Hepatocyte (in vitro differentiated cells): ENCODE data around the gene TAF1C. TPM values are rescaled to one million over a fixed set of nuclear protein-coding genes. Genes with fewer than 3 reads are reported as not detected.

Experiments used
- DNase-seq: peaks from one replicate; pipeline ENCODE4 v3.0.0-alpha.2; 2016; ENCODE audit warnings: low spot score
- H2AFZ ChIP-seq: fragments of 200-600 bp; sonication (generic); 2 replicates; pipeline ENCODE4 v1.6.0; 2016; ENCODE audit warnings: antibody characterized with exemption, mild to moderate bottlenecking
- H3K27ac ChIP-seq: fragments of 200-600 bp; sonication (generic); 2 replicates; pipeline ENCODE4 v1.5.1; 2016; ENCODE audit warnings: mild to moderate bottlenecking
- H3K27me3 ChIP-seq: fragments of 200-600 bp; sonication (generic); 2 replicates; pipeline ENCODE4 v1.6.1; 2016
- H3K36me3 ChIP-seq: fragments of 200-600 bp; sonication (generic); replicated peaks from 2 replicates; pipeline ENCODE4 v1.5.1; 2016; ENCODE audit warnings: low read depth; ENCODE audit not compliant: insufficient read depth
- H3K4me1 ChIP-seq: fragments of 200-600 bp; sonication (generic); 2 replicates; pipeline ENCODE4 v1.5.1; 2016; ENCODE audit warnings: mild to moderate bottlenecking, moderate library complexity; ENCODE audit not compliant: insufficient read depth
- H3K4me2 ChIP-seq: fragments of 200-600 bp; sonication (generic); 2 replicates; pipeline ENCODE4 v1.6.0; 2016
- H3K4me3 ChIP-seq: fragments of 200-600 bp; sonication (generic); 2 replicates; pipeline ENCODE4 v1.5.1; 2016; ENCODE audit warnings: mild to moderate bottlenecking
- H3K79me2 ChIP-seq: fragments of 200-600 bp; sonication (generic); 2 replicates; pipeline ENCODE4 v1.6.0; 2017; ENCODE audit warnings: mild to moderate bottlenecking
- H3K9me2 ChIP-seq: fragments of 200-600 bp; sonication (generic); replicated peaks from 2 replicates; pipeline ENCODE4 v1.6.0; 2017; ENCODE audit warnings: mild to moderate bottlenecking; ENCODE audit not compliant: insufficient read depth
- H3K9me3 ChIP-seq: fragments of 200-600 bp; sonication (generic); 2 replicates; pipeline ENCODE4 v1.5.1; 2016; ENCODE audit warnings: low read depth, mild to moderate bottlenecking
- H4K20me1 ChIP-seq: fragments of 200-600 bp; sonication (generic); 2 replicates; pipeline ENCODE4 v1.6.0; 2016; ENCODE audit warnings: mild to moderate bottlenecking; ENCODE audit not compliant: insufficient read depth, poor library complexity, severe bottlenecking
- EZH2 ChIP-seq: fragments of 200-600 bp; sonication (generic); IDR thresholded peaks from 2 replicates; pipeline ENCODE4 v1.6.1; 2016; ENCODE audit warnings: antibody characterized with exemption, mild to moderate bottlenecking, borderline replicate concordance
- EZH2phosphoT487 ChIP-seq: fragments of 200-600 bp; sonication (generic); IDR thresholded peaks from one replicate; pipeline ENCODE4 v1.6.1; 2018; ENCODE audit warnings: antibody characterized with exemption, mild to moderate bottlenecking, low read depth, moderate library complexity; ENCODE audit not compliant: unreplicated experiment, severe bottlenecking
- WGBS: methylation state at CpG from one replicate; pipeline ENCODE4 v1.1.6; 2016; ENCODE audit warnings: low lambda C conversion rate; ENCODE audit errors: missing lambda C conversion rate; 5-methylcytosine and 5-hydroxymethylcytosine counted together
- polyA plus RNA-seq: library from polyadenylated mRNA; unstranded; fragments of >200 nt; fragmentation: Nextera tagmentation; extraction: Ambion mirVana; gene quantifications from 2 replicates; pipeline ENCODE4 v1.2.1, GENCODE V29; 2016
- total RNA-seq: library from RNA; depleted of rRNA; stranded (reverse); fragments of >200 nt; gene quantifications from 2 replicates; pipeline ENCODE4 v1.2.3, GENCODE V29; 2014
- TF ChIP-seq, protein P1 (sequence below): fragments of 200-600 bp; sonication (generic); IDR thresholded peaks from 2 replicates; pipeline ENCODE4 v1.5.1; 2016; ENCODE audit warnings: antibody characterized with exemption, mild to moderate bottlenecking; ENCODE audit not compliant: poor library complexity

TAF1C gene
- total and polyA plus RNA-seq, 2 experiments from 2014 or later: 30.2 to 39.2 TPM

DNA sequence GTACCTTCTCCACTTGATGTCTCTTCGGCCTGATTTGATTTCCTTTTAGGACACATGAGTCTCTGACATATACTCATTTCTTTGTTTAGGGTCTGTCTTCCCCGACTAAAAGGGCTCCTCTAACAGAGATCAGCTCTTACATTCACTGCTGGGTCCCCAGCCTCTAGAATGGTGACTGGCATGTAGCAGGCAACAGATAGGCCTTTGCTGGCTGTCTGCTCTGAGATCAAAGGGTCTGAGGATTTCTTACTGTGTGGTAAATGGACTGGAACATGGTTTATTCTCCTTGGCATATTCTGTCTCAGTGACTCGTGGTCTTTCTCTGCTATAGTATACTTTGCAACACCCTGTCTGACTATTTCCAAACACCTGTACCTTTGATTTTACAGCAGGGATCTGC is 25.1 kb downstream of the TAF1C start:
- 65% methylated on average over 3 of the region's 3 CpGs for whole genome bisulfite sequencing
- no peak for TF ChIP-seq EZH2
- TF ChIP-seq EZH2phosphoT487: no peak
- TF ChIP-seq, protein P1, sequence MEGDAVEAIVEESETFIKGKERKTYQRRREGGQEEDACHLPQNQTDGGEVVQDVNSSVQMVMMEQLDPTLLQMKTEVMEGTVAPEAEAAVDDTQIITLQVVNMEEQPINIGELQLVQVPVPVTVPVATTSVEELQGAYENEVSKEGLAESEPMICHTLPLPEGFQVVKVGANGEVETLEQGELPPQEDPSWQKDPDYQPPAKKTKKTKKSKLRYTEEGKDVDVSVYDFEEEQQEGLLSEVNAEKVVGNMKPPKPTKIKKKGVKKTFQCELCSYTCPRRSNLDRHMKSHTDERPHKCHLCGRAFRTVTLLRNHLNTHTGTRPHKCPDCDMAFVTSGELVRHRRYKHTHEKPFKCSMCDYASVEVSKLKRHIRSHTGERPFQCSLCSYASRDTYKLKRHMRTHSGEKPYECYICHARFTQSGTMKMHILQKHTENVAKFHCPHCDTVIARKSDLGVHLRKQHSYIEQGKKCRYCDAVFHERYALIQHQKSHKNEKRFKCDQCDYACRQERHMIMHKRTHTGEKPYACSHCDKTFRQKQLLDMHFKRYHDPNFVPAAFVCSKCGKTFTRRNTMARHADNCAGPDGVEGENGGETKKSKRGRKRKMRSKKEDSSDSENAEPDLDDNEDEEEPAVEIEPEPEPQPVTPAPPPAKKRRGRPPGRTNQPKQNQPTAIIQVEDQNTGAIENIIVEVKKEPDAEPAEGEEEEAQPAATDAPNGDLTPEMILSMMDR: no peak
- DNase-seq: no peak
- H4K20me1 ChIP-seq: no peaks in the 10 kb centered on the region
- no peak overlapping the region for H3K27ac ChIP-seq
- no peaks in the 10 kb centered on the region for H3K36me3 ChIP-seq
- no peaks in the 10 kb centered on the region for H3K9me2 ChIP-seq
- no peak overlapping the region for H2AFZ ChIP-seq
- no peak overlapping the region for H3K4me2 ChIP-seq
- no peak overlapping the region for H3K4me3 ChIP-seq
- no peaks in the 10 kb centered on the region for H3K4me1 ChIP-seq
- H3K79me2 ChIP-seq: no peaks in the 10 kb centered on the region
- H3K9me3 ChIP-seq: no peaks in the 10 kb centered on the region
- H3K27me3 ChIP-seq: peaks cover 3% of the 10 kb centered on the region

GRCh38 chr16:84161037-84161436 is 25.8 kb downstream of the TAF1C start:
- Histone ChIP-seq H3K27ac (no peak overlapping the region), H3K4me2 (no peak overlapping the region), H3K4me3 (no peak overlapping the region), H3K9me2 (no peaks in the 10 kb centered on the region), H2AFZ (no peak overlapping the region), H3K27me3 (peaks cover 3% of the 10 kb centered on the region), H3K4me1 (no peaks in the 10 kb centered on the region), H4K20me1 (no peaks in the 10 kb centered on the region), H3K36me3 (no peaks in the 10 kb centered on the region), H3K9me3 (no peaks in the 10 kb centered on the region), H3K79me2 (no peaks in the 10 kb centered on the region)
- DNase-seq: no peak
- TF ChIP-seq, protein P1: no peak
- TF ChIP-seq EZH2phosphoT487 (no peak), EZH2 (no peak)
- WGBS: 77% methylated on average over 10 of the region's 10 CpGs

DNA sequence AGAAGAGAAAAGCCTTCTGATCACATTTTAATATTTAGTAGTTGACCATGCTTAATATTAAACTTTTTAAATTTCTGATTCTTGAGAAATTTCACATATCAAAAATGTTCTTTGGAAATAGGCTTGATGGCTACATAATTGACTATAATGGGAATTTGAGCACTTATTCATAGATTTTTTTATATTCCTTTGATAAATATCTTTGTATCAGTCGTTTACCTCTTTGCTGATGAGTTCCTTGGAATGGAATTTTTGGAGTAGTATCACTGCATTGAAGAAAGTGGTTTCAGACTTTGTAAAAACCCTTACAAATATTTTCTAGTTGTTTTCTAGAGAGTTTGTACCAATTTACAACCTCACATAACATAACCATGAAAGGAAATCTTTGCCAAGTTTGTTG is 27.1 kb downstream of the TAF1C start:
- Histone ChIP-seq H3K36me3 (no peaks in the 10 kb centered on the region), H3K9me2 (no peaks in the 10 kb centered on the region), H4K20me1 (no peaks in the 10 kb centered on the region), H3K27me3 (peaks cover 3% of the 10 kb centered on the region), H3K4me1 (no peaks in the 10 kb centered on the region), H2AFZ (no peak overlapping the region), H3K27ac (no peak overlapping the region), H3K79me2 (no peaks in the 10 kb centered on the region), H3K9me3 (no peaks in the 10 kb centered on the region), H3K4me2 (no peak overlapping the region), H3K4me3 (no peak overlapping the region)
- no peak for TF ChIP-seq EZH2
- no peak for DNase-seq
- 61% methylated on average over 1 of the region's 1 CpG for WGBS

DNA sequence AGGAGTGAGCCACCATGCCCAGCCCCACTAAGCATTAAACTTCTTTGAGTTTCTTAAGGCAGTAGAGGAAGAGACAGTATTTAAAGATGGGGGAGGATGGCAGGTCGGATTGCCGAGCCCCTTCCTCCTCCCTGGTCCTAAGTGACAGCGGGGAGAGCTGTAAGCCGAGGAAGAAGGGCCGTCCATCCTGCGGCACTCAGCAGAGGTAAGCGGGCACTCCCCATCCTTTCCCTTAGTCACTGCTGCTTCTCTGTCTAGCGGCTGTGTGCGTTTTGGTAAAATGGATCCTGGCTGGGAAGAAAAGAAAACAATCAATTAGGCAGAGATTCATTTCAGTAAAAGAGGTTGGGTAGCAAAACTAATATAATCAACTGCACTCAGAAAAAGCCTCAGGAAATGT is 27.9 kb downstream of the TAF1C start:
- no peak for DNase-seq
- H2AFZ ChIP-seq: no peak overlapping the region
- no peaks in the 10 kb centered on the region for H3K9me2 ChIP-seq
- H3K9me3 ChIP-seq: no peaks in the 10 kb centered on the region
- no peak overlapping the region for H3K4me3 ChIP-seq
- H3K36me3 ChIP-seq: no peaks in the 10 kb centered on the region
- H3K27ac ChIP-seq: no peak overlapping the region
- no peaks in the 10 kb centered on the region for H3K4me1 ChIP-seq
- H3K79me2 ChIP-seq: no peaks in the 10 kb centered on the region
- 49% methylated on average over 9 of the region's 9 CpGs for WGBS
- TF ChIP-seq, protein P1: no peak
- no peak for TF ChIP-seq EZH2phosphoT487
- no peak for TF ChIP-seq EZH2
- H3K4me2 ChIP-seq: no peak overlapping the region
- H4K20me1 ChIP-seq: no peaks in the 10 kb centered on the region
- peaks cover 3% of the 10 kb centered on the region for H3K27me3 ChIP-seq
